ENCODE data around the gene INPP5A. TPM values are rescaled to one million over a fixed set of nuclear protein-coding genes. Genes with fewer than 3 reads are reported as not detected.
"Not testable (repeated sequence)": the region's sequence is repeated elsewhere in the genome, so short reads cannot be mapped to it uniquely, and the experiment has no call there.

INPP5A gene
- total RNA-seq, 1 donor from 2014 or later, result 35.4 TPM

DNA sequence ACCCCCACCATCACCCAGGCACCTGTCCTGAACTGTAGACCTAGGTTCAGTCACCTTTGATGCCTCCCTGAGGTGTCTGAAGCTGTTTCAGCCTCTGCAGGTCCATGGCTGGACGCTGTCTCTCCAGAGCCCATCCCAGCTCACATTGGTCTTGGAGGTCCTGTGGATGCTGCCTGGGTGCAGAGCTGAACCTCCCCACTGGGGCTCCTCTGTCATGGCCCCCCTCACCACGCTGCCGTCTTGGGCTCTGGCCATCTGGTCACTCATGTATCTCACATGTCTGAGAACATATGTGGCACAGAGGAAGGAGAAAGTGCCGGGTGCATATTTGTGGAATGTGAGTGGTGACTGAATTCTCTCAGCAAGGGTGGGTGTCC, 139.5 kb downstream of the INPP5A start:
- Mint-ChIP-seq H3K27ac (ENCODE audit: unreplicated experiment) (no peak overlapping the region), H3K9me3 (peaks cover 3% of the 10 kb centered on the region), H3K36me3 (ENCODE audit: low read depth) (peaks cover 12% of the 10 kb centered on the region), H3K4me3 (no peak overlapping the region), H3K4me1 (peaks cover 7% of the 10 kb centered on the region), H3K27me3 (ENCODE audit: low read depth) (peaks cover 9% of the 10 kb centered on the region)
- TF ChIP-seq, protein P1, sequence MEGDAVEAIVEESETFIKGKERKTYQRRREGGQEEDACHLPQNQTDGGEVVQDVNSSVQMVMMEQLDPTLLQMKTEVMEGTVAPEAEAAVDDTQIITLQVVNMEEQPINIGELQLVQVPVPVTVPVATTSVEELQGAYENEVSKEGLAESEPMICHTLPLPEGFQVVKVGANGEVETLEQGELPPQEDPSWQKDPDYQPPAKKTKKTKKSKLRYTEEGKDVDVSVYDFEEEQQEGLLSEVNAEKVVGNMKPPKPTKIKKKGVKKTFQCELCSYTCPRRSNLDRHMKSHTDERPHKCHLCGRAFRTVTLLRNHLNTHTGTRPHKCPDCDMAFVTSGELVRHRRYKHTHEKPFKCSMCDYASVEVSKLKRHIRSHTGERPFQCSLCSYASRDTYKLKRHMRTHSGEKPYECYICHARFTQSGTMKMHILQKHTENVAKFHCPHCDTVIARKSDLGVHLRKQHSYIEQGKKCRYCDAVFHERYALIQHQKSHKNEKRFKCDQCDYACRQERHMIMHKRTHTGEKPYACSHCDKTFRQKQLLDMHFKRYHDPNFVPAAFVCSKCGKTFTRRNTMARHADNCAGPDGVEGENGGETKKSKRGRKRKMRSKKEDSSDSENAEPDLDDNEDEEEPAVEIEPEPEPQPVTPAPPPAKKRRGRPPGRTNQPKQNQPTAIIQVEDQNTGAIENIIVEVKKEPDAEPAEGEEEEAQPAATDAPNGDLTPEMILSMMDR (conservative IDR thresholded peaks at IDR 0.05), result no peak
- no peak for DNase-seq (ENCODE audit: low read depth, low spot score)

DNA sequence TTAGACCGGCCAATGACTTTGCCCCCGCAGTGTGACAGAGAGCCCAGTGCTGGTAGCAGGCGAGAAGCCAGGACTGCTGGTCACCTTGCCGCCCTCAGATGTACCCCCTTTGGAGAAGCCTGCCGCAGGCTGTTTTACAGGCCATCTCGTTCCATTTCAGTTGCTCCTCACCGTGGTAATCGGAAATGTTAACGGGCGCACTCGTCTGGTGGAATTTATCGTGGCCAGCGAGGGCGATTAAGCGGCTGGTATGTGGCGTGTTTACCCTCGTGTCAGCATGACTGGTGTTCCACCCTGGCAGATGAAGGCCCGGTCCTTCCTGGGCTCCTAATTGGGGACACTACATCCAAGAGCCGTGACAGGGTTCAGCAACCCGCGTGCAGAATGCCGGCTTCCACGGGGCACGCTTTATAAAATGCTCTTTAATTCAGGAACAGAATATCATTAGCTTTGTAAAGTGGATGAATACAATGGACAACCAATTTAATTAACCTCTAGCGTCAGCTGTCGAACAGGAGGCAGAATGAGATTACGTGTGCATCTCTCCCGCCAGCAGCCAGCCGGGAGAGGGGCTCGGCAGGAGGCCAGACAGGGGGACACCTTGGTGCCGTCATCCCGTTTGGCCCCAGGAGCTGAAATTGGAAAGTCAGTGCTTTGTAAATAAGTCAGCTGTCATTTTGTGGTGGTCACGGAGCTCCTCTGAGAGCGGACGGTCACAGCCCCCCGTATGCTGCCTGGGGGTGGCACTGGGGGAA, 140.1 kb downstream of the INPP5A start:
- H3K4me3 Mint-ChIP-seq, result no peak overlapping the region
- TF ChIP-seq, protein P1 (conservative IDR thresholded peaks at IDR 0.05), result no peak
- peaks cover 9% of the 10 kb centered on the region for H3K27me3 Mint-ChIP-seq (ENCODE audit: low read depth)
- no peak overlapping the region for H3K27ac Mint-ChIP-seq (ENCODE audit: unreplicated experiment)
- H3K4me1 Mint-ChIP-seq, result peaks cover 7% of the 10 kb centered on the region
- H3K9me3 Mint-ChIP-seq, result peaks cover 2% of the 10 kb centered on the region
- H3K36me3 Mint-ChIP-seq (ENCODE audit: low read depth), result peaks cover 11% of the 10 kb centered on the region
- no peak for DNase-seq (ENCODE audit: low read depth, low spot score)

- no peak for DNase-seq (ENCODE audit: low read depth, low spot score)
- Mint-ChIP-seq H3K36me3 (ENCODE audit: low read depth) (peaks cover 7% of the 10 kb centered on the region), H3K9me3 (no peaks in the 10 kb centered on the region), H3K27me3 (ENCODE audit: low read depth) (peaks cover 9% of the 10 kb centered on the region), H3K4me1 (peaks cover 7% of the 10 kb centered on the region), H3K4me3 (no peak overlapping the region), H3K27ac (ENCODE audit: unreplicated experiment) (no peak overlapping the region)
- TF ChIP-seq, protein P1 (conservative IDR thresholded peaks at IDR 0.05), result no peak
These were observed 141.0 kb downstream of the INPP5A start for GRCh38 chr10:132678436-132679216.

- DNase-seq (ENCODE audit: low read depth, low spot score), result no peak
- H3K4me3 Mint-ChIP-seq, result no peak overlapping the region
- H3K27me3 Mint-ChIP-seq (ENCODE audit: low read depth), result peaks cover 9% of the 10 kb centered on the region
- TF ChIP-seq, protein P1 (conservative IDR thresholded peaks at IDR 0.05), result no peak
- no peak overlapping the region for H3K27ac Mint-ChIP-seq (ENCODE audit: unreplicated experiment)
- peaks cover 7% of the 10 kb centered on the region for H3K4me1 Mint-ChIP-seq
- no peaks in the 10 kb centered on the region for H3K9me3 Mint-ChIP-seq
- peaks cover 7% of the 10 kb centered on the region for H3K36me3 Mint-ChIP-seq (ENCODE audit: low read depth)
These were observed 141.6 kb downstream of the INPP5A start for GRCh38 chr10:132679217-132679595.

GRCh38 chr10:132679640-132680039, 142.1 kb downstream of the INPP5A start:
- TF ChIP-seq, protein P1 (conservative IDR thresholded peaks at IDR 0.05), result no peak
- H3K36me3 Mint-ChIP-seq (ENCODE audit: low read depth), result peaks cover 7% of the 10 kb centered on the region
- peaks cover 7% of the 10 kb centered on the region for H3K4me1 Mint-ChIP-seq
- H3K27ac Mint-ChIP-seq (ENCODE audit: unreplicated experiment), result no peak overlapping the region
- H3K9me3 Mint-ChIP-seq, result no peaks in the 10 kb centered on the region
- no peak for DNase-seq (ENCODE audit: low read depth, low spot score)
- H3K4me3 Mint-ChIP-seq, result no peak overlapping the region
- H3K27me3 Mint-ChIP-seq (ENCODE audit: low read depth), result peaks cover 12% of the 10 kb centered on the region

DNA sequence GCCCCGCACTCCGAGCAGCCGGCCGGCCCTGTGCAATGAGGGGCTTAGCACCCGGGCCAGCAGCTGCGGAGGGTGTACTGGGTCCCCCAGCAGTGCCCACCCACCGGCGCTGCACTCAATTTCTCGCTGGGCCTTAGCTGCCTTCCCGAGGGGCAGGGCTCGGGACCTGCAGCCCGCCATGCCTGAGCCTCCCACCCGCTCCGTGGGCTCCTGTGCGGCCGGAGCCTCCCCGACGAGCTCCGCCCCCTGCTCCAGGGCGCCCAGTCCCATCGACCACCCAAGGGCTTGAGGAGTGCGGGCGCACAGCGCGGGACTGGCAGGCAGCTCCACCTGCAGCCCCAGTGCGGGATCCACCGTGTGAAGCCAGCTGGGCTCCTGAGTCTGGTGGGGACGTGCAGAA, 143.2 kb downstream of the INPP5A start:
- DNase-seq (ENCODE audit: low read depth, low spot score); H3K4me3 Mint-ChIP-seq; H3K36me3 Mint-ChIP-seq (ENCODE audit: low read depth); H3K27me3 Mint-ChIP-seq (ENCODE audit: low read depth); H3K27ac Mint-ChIP-seq (ENCODE audit: unreplicated experiment); H3K9me3 Mint-ChIP-seq: not testable (repeated sequence)
- peaks cover 14% of the 10 kb centered on the region for H3K4me1 Mint-ChIP-seq
